HG02678 (cell line): ENCODE measurements around the gene SKIC8.
A peak's percentile ranks its signal among the peaks of the same experiment; 100 is the strongest.

ENCODE experiments used
- ATAC-seq: cut with Tn5 transposase; IDR thresholded peaks from one replicate; pipeline ENCODE4 v1.9.1; 2021; ENCODE audit warnings: mild to moderate bottlenecking, moderate library complexity; ENCODE audit not compliant: unreplicated experiment

Gene SKIC8

DNA sequence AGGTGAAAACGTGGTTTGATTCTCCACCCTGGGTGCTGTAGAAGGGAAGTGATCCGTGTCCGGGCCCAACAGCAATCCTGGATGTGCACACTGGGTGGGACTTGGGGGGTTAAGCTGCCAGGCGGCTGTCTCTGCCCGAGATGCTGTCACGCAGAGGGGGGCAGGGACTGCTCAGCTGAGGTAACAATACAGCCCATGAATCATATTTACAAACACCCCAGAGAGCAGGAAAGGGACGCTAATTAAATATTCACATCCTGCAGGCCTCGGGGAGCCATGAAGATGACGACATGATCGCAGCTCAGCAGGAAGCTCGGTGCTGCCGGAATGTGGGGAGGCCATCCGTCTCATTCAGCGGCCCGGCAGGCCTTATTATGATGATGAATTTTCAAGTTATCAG is 22.8 kb upstream of the SKIC8 start:
- no peak for ATAC-seq

DNA sequence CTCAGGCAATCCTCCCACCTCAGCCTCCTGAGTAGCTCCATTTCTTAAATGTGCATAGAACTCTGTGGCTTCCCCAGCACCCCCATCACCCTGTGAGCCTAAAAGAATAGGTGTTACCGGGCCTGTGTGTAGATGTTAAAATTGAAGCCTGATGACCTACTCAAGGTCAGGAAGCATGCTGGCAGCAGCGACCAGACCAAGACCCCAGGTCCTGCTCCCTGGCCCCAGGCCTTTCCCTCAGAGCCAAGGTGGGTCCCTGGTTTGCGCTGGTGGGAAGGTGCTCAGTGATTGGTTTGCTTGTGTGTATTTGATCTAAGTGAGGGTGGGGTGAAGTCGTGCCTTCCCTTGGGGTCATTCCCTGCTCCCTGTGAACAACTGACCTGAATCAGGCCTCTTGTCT is 22.4 kb upstream of the SKIC8 start:
- ATAC-seq = no peak

DNA sequence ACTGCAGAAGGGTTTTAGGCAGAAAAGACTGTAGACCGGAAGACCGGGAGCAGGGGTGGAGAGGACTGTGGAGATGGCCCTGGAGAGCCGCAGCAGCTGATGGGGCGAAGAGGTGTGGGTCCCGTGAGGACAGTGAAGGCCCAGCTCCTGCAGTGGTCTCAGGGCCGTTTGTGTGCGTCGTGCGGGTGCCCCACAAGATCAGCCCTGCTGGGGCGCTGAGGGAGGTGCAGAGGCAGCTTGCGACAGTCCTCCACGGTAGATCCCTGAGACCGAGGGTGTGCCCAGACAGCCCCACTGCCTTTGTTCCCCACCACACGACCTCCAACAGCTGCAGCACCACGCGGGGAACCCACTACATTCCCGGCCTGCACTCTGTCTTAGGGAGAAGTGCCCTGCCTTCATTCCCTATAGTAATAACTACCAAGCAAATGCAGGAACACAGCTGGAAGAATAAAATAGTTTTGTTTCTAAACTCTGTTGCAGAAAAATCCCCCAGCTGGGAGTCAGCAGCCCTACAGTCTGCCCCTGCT is 21.7 kb upstream of the SKIC8 start:
- no peak for ATAC-seq

DNA sequence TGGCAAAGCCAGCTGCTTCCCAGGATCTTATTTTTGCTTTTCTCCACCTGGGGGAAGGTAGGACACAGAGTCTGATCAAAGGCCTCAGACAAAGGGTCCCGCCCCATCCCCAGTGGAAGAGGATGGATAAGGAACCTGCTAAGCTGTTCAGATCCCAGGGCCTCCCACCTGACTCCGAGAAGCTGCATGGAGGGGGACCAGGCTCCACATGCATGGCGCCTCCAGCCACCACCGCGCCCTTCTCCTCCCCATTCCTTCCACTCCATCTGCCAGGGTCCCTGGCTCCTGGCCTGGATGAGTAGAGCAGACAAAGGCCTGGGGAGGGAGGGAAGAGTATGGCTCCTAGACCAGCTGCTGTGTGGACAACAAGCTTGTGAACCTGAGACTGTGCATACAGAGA is 20.8 kb upstream of the SKIC8 start:
- no peak for ATAC-seq

DNA sequence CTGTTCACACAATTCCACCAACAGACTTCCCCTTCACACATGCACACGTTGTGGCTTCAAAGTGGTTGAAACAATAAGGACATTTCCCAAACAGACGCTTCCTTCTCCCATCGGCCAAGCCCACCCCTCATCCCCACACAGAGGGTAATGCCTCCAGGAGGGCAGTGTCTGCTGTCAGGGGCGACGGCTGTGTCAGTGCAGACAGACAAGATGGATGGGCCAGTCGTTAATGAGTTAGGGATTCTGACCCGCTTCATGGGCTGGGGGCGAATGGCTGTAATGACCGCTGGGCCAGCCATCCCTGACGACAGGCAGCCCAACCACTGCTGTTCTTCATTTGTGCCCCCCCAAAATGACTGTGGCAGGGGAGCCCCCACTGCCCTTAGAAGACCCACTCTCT is 20.2 kb upstream of the SKIC8 start:
- no peak for ATAC-seq

DNA sequence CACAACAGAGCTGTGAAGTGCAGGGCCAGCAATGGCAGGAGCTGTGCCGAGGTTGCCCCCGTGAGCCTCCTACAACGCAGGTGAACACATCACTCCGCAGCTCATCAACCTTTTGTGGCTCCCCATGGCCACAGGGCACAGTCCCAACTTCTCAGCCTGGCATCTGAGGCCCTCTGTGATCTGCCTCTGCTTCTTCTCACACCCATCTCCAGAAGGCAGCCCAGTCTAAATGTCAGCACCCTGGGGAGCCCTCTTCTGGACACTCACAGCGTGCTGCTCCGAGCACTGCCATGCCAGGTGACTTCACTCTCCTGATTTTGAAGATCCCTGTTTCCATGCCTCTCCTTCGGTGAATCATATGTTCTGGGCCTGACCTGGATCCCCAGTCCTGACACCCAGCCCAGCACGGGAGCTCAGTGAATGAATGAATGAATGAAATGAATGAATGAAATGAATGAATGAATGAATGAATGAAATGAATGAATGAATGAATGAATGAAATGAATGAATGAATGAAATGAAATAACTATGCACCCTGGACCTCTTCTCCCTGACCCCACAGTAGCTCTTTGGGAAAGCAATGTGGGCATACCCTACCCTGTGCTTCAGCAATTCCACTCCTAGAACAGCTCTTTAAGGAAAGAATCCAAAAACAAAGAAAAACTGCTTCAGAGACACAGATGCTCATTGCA is 17.9 kb upstream of the SKIC8 start:
- ATAC-seq = no peak

DNA sequence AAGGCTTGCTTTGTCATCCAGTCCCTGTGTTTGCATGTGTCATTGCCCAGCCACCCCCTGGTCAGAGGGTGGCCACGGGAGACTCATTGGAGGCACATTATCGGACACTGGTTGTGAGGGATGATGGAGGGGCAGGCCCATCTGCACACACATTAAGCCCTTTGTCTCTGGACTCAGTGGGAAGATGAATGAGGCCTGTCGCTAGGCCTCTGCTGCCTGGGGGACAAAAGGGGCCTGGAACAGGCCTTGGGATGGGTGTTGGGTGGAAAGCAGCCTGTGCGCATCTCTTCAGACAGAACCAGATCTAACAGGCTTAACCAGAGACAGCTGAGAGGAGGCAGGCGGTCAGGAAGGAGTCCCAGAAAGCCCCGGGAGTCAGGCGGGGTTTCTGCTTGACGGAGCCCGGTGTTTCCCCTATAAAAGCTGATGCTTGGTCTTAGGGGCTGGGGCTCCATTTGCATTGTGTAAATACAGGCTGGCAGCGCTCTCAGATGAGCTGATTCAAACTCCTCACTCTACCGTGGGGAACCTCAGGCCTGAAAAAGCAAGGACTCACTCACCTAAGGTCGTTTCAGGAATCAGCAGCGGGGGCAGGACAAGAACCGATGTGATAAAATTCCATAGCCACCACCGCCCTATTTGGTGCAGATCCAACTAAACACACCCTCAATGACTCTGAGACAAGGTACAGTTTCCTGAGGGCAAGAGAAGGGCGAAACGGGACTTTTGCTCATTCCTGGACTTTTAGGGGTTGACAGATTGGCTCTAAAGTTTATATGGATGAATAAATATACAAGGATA is 17.1 kb upstream of the SKIC8 start:
- ATAC-seq = peak; percentile 52

DNA sequence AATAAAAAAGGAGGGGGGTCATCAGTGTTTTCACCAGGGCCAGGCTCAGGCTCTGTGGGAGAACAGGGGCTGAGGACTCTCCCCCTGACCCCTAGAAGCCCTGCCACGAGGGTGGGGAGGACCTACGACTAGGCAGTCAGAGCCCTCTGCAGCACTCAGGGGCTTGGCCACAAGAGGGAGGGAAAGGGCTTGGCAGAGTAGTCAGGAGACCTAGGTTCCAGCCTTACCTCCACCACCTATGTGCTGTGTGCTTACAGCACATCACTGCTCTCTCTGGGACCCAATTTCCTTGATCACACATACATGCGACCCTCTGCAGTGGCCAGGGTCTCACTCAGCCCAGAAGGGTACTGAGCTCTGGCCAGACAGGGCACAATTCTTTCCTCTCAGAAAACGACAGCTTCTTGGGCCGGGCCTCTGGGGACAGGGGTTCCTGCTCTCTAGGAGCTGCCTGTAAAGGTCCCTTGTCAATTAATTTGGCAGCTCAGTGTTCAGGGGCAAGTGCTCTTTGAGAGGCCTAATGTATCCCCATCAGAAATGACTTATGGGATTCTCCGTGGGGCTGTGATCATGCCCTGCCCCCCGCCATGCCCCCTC is 16.4 kb upstream of the SKIC8 start:
- no peak for ATAC-seq

DNA sequence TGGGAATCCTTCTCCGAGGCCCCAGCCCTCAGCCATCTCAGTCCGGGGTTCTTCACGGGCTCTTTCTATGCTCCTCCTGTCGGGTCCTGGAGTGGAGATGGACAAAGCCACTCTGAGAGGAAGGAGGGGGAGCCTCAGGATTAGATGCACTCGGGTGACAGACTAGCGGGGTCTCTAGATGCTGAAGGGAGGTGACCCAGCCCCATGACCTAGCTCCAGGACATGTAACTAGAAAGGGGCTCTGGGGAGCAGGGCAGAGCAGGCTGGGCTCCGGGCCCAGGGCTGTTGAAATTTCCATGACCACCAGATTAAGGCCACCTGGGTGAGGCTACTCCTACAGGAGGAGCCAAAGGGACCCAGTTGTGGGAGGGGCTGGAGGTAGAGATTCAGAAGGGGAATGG is 14.8 kb upstream of the SKIC8 start:
- no peak for ATAC-seq

DNA sequence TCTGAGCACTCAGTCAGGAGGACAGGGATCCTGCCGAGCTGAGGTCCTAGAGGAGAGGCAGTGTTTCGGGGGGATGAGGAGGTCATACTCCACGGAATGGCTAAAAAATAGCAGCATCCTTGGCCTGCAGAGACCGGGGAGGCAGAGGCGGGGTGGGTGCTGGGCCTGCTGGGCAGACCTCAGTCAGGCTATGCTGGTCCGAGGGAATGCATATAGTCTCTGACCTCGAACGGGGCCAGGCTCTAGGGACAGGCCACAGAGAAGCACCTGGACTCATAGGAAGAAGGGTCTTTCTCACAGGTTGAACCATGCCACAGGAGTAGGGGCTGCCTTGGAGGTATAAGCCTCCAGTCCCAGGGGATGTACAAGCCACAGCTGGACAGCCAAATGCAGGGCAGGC is 14.0 kb upstream of the SKIC8 start:
- ATAC-seq = no peak

DNA sequence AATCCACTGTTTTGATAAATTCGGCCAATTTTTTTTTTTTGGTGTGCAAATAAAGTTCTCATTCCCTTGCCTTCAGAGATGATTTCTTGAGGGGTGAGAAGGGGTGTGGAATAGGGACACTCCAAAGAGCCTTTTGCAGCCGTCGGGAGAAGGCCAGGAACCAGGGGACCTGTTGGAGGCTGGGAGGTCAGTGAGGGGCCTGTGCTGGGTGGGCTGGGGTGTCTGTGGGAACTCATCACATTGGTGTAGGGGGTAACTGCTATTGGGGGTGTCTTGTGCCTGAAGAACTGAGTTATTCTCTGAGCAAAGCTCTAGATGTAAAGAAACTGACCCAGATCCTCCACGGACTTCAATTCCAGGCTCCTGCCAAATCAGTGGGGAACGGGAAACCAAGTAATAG is 13.5 kb upstream of the SKIC8 start:
- ATAC-seq = no peak

DNA sequence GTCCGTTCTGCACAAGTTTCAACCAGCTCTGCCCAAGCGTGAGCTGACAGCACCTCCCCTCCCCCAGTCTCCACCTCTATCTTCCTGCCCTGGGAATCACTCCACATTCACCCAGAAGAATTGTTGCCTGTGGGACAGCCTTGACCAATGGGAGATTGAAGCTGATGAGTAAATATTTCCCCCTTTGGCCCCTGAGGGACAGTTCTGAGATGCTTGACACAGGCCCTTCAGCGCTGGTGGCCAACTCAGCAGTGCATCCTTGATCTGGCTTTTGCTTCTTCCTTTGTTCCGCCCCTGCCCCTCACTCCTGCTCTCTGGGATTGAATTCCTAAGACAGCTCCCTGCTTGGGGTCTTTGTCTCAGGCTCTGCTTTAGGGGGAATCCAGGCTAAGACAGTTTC is 13.1 kb upstream of the SKIC8 start:
- no peak for ATAC-seq

DNA sequence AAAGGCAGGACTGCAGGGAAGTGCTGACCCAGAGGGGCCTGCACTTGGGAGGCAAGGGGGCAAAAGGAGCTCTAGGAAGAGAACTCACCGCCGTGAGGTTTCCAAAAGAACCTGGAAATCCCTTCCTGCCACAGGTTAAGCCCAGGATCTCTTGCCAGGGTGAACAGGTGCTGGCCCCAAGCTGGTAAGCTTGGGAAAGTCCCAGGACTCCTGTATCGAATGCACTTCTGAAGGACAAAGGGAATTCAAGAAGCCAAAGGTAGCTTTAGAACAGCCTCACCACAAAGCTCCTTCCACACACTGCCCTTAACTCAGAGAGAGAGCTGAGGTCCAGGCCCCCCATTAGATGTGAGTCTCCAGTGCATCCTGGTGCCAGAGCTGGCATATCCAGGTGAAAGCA is 11.9 kb upstream of the SKIC8 start:
- ATAC-seq = no peak

DNA sequence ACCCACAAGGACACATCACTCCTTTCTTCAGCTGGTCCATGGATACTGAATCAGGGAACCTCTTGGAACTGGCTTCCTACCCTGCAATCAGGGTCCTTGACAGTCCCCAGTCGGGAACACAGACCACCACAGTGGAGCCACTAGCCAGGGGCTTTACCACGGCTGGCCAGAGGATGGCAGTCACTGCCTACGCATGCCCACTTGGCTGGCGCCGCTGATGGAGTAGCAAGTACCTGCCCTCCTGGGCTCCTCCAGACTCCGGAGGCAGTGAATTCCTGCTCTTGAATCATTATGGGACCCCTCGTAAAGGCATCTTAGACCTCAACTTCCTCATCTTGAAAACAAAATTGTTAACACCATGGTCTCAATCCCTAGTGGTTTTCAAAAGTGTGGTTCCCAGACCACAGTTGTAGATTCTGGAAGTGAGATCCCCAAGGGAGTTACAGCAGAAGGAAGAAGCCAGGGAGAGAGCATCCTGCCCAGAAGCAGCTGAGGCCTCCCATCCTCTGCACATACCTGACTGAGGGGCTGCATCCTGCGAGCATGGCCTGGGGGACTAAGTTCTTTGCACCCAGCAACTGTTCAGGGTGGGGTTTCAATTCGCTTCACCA is 9.1 kb upstream of the SKIC8 start:
- no peak for ATAC-seq

DNA sequence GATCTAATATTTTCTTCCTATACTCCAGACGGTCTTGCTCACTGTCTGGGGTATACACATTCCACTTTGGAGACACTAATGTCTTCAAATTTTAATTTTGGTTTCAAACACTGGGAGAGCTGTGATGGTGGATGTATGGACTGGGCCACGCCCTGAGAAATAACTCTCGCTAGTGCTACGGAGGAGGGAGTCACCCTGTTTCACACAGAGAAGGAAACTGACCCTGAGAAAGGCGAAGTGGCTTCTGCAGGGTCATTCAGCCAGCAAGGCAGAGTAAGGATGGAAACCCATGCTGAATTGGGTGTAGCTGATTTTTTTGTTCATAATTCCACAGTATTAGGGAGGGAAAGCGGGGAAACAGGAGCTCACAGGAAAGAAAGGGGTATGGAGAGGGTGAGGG is 8.6 kb upstream of the SKIC8 start:
- no peak for ATAC-seq

DNA sequence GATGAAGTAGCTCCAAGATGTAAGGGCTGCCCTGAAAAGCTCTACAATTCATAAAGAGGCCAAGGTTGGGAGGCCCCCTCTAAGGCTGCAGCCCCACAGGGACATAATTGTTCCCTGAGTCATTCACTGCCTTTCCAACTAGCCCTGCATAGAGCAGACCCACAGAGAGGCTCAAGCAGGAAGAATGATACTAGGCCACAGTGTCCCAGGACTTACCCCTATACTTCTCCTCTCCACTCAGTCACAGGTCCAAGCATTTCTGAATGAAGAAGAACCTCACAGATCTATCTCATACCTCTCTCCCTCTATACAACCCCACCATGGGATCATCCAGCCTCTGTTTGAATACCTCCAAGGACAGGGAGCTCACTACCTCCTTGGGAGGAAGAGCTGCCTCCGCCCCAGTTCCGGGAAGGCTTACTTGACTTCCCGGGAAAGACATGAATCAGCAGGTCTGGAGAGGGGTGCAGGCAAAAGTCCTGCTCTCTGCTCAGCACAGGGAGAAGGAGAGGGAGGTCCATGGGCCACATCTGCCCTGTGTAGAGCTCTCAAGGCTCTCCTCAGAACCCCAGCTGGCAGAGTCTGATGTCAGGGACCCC is 6.9 kb upstream of the SKIC8 start:
- no peak for ATAC-seq

DNA sequence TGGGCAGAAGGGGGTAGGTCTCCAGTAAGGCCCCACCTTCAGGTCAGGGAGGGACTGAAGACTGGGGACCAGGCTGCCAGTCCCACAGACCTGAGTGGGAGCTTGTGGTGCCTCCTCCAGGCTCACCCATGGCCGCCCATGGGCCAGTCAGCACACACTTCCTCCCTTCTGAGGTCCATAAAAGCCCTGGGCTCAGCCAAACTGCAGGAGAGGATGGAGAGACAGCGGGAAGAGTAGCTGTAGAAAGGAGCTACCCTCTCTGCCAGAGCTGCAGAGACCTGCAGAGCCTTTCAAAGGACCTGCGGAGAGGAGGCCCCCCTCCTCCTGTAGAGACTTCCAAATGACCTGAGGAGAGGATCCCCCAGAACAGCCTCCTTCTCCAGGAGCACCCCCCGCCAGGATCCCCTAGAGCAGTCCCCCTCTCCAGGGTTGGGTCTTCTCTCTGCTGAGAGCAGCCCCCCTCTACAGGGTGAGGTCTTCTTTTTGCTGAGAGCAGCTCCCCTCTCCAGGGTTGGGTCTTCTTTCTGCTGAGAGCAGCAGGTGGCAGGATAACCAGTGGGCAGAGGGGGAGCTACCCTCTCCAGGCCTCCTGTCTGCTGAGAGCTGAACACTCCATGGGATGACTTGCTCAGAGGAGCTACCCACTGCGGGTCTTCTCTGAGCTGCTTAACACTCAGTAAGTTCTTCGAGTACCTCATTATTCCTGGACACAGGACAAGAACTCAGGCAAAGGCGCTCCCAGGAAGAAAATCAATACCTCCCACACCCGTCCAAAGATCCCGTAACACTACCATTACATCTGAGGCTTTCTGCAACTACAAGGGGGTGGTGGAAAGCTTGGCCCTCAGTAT is 5.0 kb upstream of the SKIC8 start:
- no peak for ATAC-seq

DNA sequence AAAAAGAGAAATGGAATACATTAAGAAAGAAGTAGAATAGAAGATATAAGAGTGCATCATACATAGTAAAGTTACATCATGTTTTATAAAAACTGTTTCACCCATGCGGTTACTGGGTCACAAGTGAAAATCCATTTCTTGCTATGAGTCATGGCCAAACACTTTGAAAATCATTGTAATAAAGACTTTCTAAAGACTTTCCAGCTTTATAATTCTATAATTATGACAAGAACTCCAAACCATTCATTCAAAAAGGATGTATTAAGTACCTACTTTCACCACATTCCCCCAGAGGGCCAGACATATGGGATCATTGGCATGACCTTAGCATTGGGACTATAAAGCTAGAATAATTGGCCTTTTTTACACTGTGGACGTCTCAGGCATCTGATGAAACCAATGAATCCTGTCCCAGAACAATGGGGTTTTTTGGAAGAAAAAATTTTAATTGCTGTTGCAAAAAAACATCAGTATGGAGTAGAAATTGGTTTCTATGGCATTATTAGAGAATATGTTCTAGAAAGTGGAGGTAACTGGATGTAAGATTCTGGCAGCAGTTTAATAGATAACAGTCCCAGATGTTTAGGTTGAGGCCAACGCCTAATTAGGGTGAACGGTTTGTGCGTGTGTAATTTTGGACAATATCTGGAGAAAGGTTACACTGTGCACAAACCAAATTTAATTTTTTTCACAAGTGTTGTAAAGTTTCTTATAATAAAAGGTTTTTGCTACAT is 3.3 kb upstream of the SKIC8 start:
- no peak for ATAC-seq

DNA sequence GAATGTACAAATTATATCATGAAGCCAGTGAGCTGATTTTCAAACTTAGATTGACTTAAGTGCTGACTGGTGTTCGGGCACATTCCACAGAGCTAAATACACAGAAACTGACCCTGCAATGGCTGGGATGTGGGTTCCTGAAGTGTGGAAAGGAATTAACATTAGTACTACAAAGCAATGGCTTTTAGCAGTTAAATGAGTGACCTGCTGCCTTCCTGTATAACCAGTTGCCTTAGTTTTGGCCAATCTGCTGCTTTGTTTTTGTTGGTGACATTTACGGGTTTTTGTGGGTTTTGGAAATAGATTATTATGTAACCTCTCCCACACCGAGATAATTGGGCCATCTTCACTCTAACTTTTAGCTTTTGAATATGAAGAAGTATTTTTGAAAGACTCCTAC is 2.4 kb upstream of the SKIC8 start:
- ATAC-seq = no peak

DNA sequence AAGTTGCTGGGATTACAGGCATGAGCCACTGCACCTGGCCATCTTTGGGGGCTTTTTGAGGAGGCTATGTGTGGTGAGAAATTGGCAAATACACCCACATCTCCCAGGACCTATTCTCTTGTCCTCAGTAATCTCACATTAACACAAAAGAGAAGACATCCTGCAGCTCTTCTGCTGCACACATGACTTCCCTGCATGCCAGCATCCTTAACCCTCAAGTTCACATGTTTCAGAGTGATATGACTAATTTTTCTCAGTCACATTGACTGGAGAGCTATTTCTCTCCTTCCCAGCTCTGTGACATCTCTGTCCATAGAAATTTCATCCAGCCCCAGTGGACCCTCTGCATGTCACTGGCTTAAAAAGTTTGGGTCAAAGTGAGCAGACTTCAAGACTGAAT is 1.9 kb upstream of the SKIC8 start:
- no peak for ATAC-seq
